ENCODE measurements around the gene RHBDD1.

- TF ChIP-seq CTCF (IDR thresholded peaks at IDR 0.05) = no peak
- TF ChIP-seq POLR2A (IDR thresholded peaks at IDR 0.05) = no peak
These were observed 67.3 kb downstream of the RHBDD1 start for GRCh38 chr2:226903179-226903578.
